ENCODE measurements around the gene SMIM24. TPM values are rescaled to one million over a fixed set of nuclear protein-coding genes. Genes with fewer than 3 reads are reported as not detected.

Gene SMIM24
- total RNA-seq, 2 experiments from 2014 or later, result not detected

DNA sequence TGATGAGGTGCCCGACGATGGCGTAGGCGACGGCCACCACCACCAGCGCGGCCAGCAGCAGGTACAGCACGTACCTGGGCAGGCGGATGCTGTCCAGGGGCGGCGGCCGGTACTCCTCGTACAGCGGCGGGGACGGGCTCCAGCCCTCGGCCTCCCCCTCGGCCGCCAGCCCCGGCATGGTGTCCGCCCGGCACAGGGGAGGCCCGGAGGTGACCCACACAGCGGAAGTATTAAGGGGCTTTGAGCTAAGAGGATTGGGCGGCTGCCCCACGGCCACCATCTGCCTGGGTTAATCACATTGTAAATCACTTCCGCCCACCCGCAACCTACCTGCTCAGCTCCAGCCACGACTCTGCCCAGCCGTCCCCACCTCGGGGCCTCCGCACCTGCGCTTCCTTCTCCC, 2.9 kb upstream of the SMIM24 start, which contains the start of gene SMIM44:
TSS of gene SMIM44 (minus strand) at position 216 of the 403 bp plus-strand sequence. CDS start at position 178, 38 bp downstream.
- H3K27me3 Mint-ChIP-seq, result peaks cover under 1% of the 10 kb centered on the region
- ChIA-PET CTCF (no interaction called here), POLR2A (no interaction called here)
- no peak within 1 kb of the TSS for H3K4me3 ChIP-seq (ENCODE audit: low read length)
- intact Hi-C loops (cut with DNase I, micrococcal nuclease), result no loop called here
- H3K27ac Mint-ChIP-seq, result no peak within 1 kb of the TSS
- no peak within 1 kb of the TSS for H3K27ac ChIP-seq (ENCODE audit: low read depth in 1 of 2, low read length in 2 of 2)
- no peaks in the 10 kb centered on the region for H3K36me3 ChIP-seq (ENCODE audit: insufficient read depth, low read length)
- peaks cover 3% of the 10 kb centered on the region for H3K36me3 Mint-ChIP-seq (ENCODE audit: low read depth)
- ATAC-seq (ENCODE audit: poor library complexity) (no peak), DNase-seq (no peak)
- TF ChIP-seq, protein P1, sequence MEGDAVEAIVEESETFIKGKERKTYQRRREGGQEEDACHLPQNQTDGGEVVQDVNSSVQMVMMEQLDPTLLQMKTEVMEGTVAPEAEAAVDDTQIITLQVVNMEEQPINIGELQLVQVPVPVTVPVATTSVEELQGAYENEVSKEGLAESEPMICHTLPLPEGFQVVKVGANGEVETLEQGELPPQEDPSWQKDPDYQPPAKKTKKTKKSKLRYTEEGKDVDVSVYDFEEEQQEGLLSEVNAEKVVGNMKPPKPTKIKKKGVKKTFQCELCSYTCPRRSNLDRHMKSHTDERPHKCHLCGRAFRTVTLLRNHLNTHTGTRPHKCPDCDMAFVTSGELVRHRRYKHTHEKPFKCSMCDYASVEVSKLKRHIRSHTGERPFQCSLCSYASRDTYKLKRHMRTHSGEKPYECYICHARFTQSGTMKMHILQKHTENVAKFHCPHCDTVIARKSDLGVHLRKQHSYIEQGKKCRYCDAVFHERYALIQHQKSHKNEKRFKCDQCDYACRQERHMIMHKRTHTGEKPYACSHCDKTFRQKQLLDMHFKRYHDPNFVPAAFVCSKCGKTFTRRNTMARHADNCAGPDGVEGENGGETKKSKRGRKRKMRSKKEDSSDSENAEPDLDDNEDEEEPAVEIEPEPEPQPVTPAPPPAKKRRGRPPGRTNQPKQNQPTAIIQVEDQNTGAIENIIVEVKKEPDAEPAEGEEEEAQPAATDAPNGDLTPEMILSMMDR (IDR thresholded peaks at IDR 0.05), result no peak
- peaks cover 14% of the 10 kb centered on the region for H3K4me1 ChIP-seq (ENCODE audit: insufficient read depth, low read length)
- H3K4me3 Mint-ChIP-seq, result no peak within 1 kb of the TSS
- no peaks in the 10 kb centered on the region for H3K9me3 Mint-ChIP-seq
- H3K4me1 Mint-ChIP-seq (ENCODE audit: low read depth), result peaks cover 13% of the 10 kb centered on the region
- H3K27me3 ChIP-seq (ENCODE audit: control insufficient read depth in 1 of 2, insufficient read depth in 2 of 2, low read length in 2 of 2), result no peaks in the 10 kb centered on the region
- H3K9me3 ChIP-seq (ENCODE audit: control insufficient read depth in 1 of 2, insufficient read depth in 1 of 2, low read length in 2 of 2), result no peaks in the 10 kb centered on the region

DNA sequence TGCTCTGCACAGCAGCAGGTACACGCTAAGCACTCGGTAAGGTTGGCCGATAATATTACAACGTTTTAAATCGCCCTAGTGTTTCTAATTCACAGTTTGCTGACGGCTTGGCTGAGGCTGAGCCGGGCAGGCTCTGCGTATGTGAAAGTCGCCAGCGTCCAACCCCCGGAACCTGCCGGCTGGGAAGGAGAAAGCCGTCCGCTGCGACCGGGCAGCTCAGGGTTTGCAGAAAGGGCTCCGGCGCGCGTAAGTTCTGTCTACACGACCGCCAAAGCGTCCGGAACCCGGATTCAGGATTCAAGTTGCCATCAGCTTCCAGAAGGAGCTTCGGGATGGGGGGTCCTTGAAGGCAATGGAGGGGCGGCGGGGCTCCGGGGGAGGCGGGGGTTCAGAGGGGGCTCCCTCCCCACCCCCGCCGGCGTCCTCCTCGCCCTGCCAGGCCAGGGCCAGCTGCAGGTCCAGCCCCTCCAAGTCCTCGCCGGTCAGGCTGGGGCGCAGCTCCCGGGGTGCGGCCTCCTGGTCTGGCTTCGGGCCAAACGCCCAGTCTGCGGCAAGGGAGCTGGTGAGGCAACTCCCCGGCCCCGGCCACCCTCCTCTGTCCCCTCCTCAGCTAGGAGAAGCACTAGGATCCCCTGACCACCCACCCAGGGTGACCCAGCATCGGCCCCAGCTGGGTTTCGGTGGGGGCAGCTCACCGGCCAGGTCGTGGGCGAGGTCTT, 2.3 kb upstream of the SMIM24 start:
- CTCF ChIA-PET, result no interaction called here
- intact Hi-C loops (cut with DNase I, micrococcal nuclease), result no loop called here
- Histone ChIP-seq H3K4me1 (ENCODE audit: insufficient read depth, low read length) (peaks cover 17% of the 10 kb centered on the region), H3K27me3 (ENCODE audit: control insufficient read depth in 1 of 2, insufficient read depth in 2 of 2, low read length in 2 of 2) (no peaks in the 10 kb centered on the region), H3K36me3 (ENCODE audit: insufficient read depth, low read length) (no peaks in the 10 kb centered on the region), H3K27ac (ENCODE audit: low read depth in 1 of 2, low read length in 2 of 2) (no peak overlapping the region), H3K9me3 (ENCODE audit: control insufficient read depth in 1 of 2, insufficient read depth in 1 of 2, low read length in 2 of 2) (no peaks in the 10 kb centered on the region), H3K4me3 (ENCODE audit: low read length) (no peak overlapping the region)
- Mint-ChIP-seq H3K4me1 (ENCODE audit: low read depth) (peaks cover 17% of the 10 kb centered on the region), H3K27ac (no peak overlapping the region), H3K9me3 (no peaks in the 10 kb centered on the region), H3K4me3 (no peak overlapping the region), H3K36me3 (ENCODE audit: low read depth) (no peaks in the 10 kb centered on the region), H3K27me3 (peaks cover 4% of the 10 kb centered on the region)
- POLR2A ChIA-PET, result no interaction called here
- no peak for DNase-seq
- ATAC-seq (ENCODE audit: poor library complexity), result no peak
- TF ChIP-seq, protein P1 (IDR thresholded peaks at IDR 0.05), result no peak

DNA sequence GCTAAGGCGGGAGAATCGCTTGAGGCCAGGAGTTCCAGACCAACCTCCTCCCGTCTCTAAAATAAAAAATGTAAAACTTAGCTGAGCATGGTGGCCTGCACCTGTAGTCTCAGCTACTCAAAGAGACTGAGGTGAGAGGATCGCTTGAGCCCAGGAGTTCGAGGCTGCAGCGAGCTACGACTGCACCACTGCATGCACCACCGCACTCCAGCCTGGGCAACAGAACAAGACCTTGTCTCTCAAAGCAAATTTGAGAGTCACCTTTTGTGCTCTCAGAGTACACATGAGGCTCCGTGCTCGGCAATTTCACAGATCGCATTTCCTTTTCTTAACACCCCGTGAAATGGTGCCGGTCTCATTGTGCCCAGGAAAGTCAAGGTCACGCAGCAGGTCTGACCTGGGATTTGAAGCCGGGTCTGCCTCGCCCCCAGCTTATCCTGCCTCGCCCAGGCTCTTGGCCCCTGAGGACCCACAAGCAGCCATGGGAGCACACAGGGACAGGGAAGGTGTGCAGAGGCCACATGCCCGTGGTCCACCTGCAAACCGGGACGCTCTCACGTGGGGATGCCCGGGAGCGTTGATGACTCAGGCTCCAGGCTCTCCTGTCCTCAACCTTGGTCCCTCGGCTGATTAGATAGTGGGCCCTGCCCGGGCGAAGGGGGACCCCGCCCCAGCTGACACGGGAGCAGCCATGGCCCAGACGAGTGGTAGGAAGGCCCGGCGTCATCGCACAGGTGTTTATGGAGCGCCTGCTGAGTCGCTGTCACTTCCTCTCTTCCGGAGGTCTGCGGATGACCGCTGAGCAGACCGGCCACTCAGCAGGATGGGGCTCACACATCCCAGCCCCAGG, 1.1 kb upstream of the SMIM24 start:
- H3K27ac ChIP-seq (ENCODE audit: low read depth in 1 of 2, low read length in 2 of 2), result no peak overlapping the region
- no peak for DNase-seq
- Mint-ChIP-seq H3K4me3 (no peak overlapping the region), H3K9me3 (no peaks in the 10 kb centered on the region), H3K36me3 (ENCODE audit: low read depth) (no peaks in the 10 kb centered on the region), H3K27ac (no peak overlapping the region), H3K27me3 (peaks cover 4% of the 10 kb centered on the region), H3K4me1 (ENCODE audit: low read depth) (peaks cover 17% of the 10 kb centered on the region)
- no peaks in the 10 kb centered on the region for H3K27me3 ChIP-seq (ENCODE audit: control insufficient read depth in 1 of 2, insufficient read depth in 2 of 2, low read length in 2 of 2)
- CTCF ChIA-PET, result no interaction called here
- intact Hi-C loops (cut with DNase I, micrococcal nuclease), result no loop called here
- POLR2A ChIA-PET, result no interaction called here
- no peaks in the 10 kb centered on the region for H3K9me3 ChIP-seq (ENCODE audit: control insufficient read depth in 1 of 2, insufficient read depth in 1 of 2, low read length in 2 of 2)
- H3K36me3 ChIP-seq (ENCODE audit: insufficient read depth, low read length), result no peaks in the 10 kb centered on the region
- ATAC-seq (ENCODE audit: poor library complexity), result no peak
- no peak overlapping the region for H3K4me3 ChIP-seq (ENCODE audit: low read length)
- H3K4me1 ChIP-seq (ENCODE audit: insufficient read depth, low read length), result peaks cover 17% of the 10 kb centered on the region
- TF ChIP-seq, protein P1 (IDR thresholded peaks at IDR 0.05), result no peak
